Germinal center (tissue), 1 donor: ENCODE measurements around the gene NFE2L2.
"Not testable (repeated sequence)": the region's sequence is repeated elsewhere in the genome, so short reads cannot be mapped to it uniquely, and the experiment has no call there.

ENCODE experiments used
- DNase-seq: peaks from one replicate; pipeline ENCODE4 v3.0.0; 2012; ENCODE audit warnings: mixed read lengths, low spot score

Gene NFE2L2

GRCh38 chr2:177281400-177282180, 17.1 kb upstream of the NFE2L2 start:
- DNase-seq: no peak

GRCh38 chr2:177279847-177280246, 15.3 kb upstream of the NFE2L2 start:
- no peak for DNase-seq

- DNase-seq: no peak
Observed at GRCh38 chr2:177275743-177276055, 11.2 kb upstream of the NFE2L2 start.

GRCh38 chr2:177275040-177275742, 10.7 kb upstream of the NFE2L2 start:
- DNase-seq: no peak

GRCh38 chr2:177273408-177273807, 8.9 kb upstream of the NFE2L2 start:
- no peak for DNase-seq

GRCh38 chr2:177272765-177273164, 8.2 kb upstream of the NFE2L2 start:
- no peak for DNase-seq

GRCh38 chr2:177271981-177272666, 7.6 kb upstream of the NFE2L2 start:
- no peak for DNase-seq

- no peak for DNase-seq
Observed at GRCh38 chr2:177270531-177270930, 6.0 kb upstream of the NFE2L2 start.

- DNase-seq: no peak
Observed at GRCh38 chr2:177268901-177269300, 4.4 kb upstream of the NFE2L2 start.

GRCh38 chr2:177268187-177268871, 3.8 kb upstream of the NFE2L2 start:
- DNase-seq: no peak

GRCh38 chr2:177266955-177267354, 2.4 kb upstream of the NFE2L2 start:
- DNase-seq: not testable (repeated sequence)

- peak; percentile 22 for DNase-seq
Observed at GRCh38 chr2:177265824-177266817, 1.6 kb upstream of the NFE2L2 start.

GRCh38 chr2:177264209-177264692, 276 bp downstream of the NFE2L2 start:
- DNase-seq: no peak

GRCh38 chr2:177263451-177264208, 897 bp downstream of the NFE2L2 start:
- DNase-seq: peak; percentile 84

- no peak for DNase-seq
Observed at GRCh38 chr2:177262958-177263450, 1.5 kb downstream of the NFE2L2 start.

GRCh38 chr2:177262092-177262491, 2.4 kb downstream of the NFE2L2 start:
- DNase-seq: no peak

- DNase-seq: no peak
Observed at GRCh38 chr2:177261116-177262060, 3.1 kb downstream of the NFE2L2 start.

GRCh38 chr2:177260379-177260778, 4.1 kb downstream of the NFE2L2 start:
- DNase-seq: no peak

- DNase-seq: no peak
Observed at GRCh38 chr2:177258059-177258458, 6.5 kb downstream of the NFE2L2 start.
